ENCODE results near the gene SH3RF3.

Gene SH3RF3

GRCh38 chr2:109139865-109140396, 10.9 kb downstream of the SH3RF3 start:
- DNase-seq (ENCODE audit: low read depth), result no peak

GRCh38 chr2:109141006-109141600, 12.1 kb downstream of the SH3RF3 start:
- no peak for DNase-seq (ENCODE audit: low read depth)

- DNase-seq (ENCODE audit: low read depth), result no peak
Observed at GRCh38 chr2:109141727-109142283, 12.8 kb downstream of the SH3RF3 start.

GRCh38 chr2:109142416-109143210, 13.6 kb downstream of the SH3RF3 start:
- DNase-seq (ENCODE audit: low read depth), result no peak

- DNase-seq (ENCODE audit: low read depth), result peak; percentile 14
Observed at GRCh38 chr2:109143214-109144187, 14.5 kb downstream of the SH3RF3 start.

GRCh38 chr2:109144271-109144670, 15.3 kb downstream of the SH3RF3 start:
- DNase-seq (ENCODE audit: low read depth), result no peak

GRCh38 chr2:109144721-109145120, 15.7 kb downstream of the SH3RF3 start:
- no peak for DNase-seq (ENCODE audit: low read depth)

- DNase-seq (ENCODE audit: low read depth), result no peak
Observed at GRCh38 chr2:109145286-109145685, 16.3 kb downstream of the SH3RF3 start.

GRCh38 chr2:109147405-109147804, 18.4 kb downstream of the SH3RF3 start:
- no peak for DNase-seq (ENCODE audit: low read depth)

- DNase-seq (ENCODE audit: low read depth), result no peak
Observed at GRCh38 chr2:109148117-109148746, 19.2 kb downstream of the SH3RF3 start.

- no peak for DNase-seq (ENCODE audit: low read depth)
Observed at GRCh38 chr2:109148991-109149645, 20.1 kb downstream of the SH3RF3 start.

- DNase-seq (ENCODE audit: low read depth), result no peak
Observed at GRCh38 chr2:109150559-109150958, 21.6 kb downstream of the SH3RF3 start.

- DNase-seq (ENCODE audit: low read depth), result no peak
Observed at GRCh38 chr2:109151519-109151918, 22.5 kb downstream of the SH3RF3 start.

GRCh38 chr2:109153005-109153784, 24.2 kb downstream of the SH3RF3 start:
- no peak for DNase-seq (ENCODE audit: low read depth)

GRCh38 chr2:109153807-109154206, 24.8 kb downstream of the SH3RF3 start:
- DNase-seq (ENCODE audit: low read depth), result no peak

- DNase-seq (ENCODE audit: low read depth), result no peak
Observed at GRCh38 chr2:109154226-109154625, 25.2 kb downstream of the SH3RF3 start.

GRCh38 chr2:109155553-109156451, 26.8 kb downstream of the SH3RF3 start:
- no peak for DNase-seq (ENCODE audit: low read depth)

GRCh38 chr2:109157563-109158105, 28.6 kb downstream of the SH3RF3 start:
- no peak for DNase-seq (ENCODE audit: low read depth)

GRCh38 chr2:109158237-109158636, 29.2 kb downstream of the SH3RF3 start:
- DNase-seq (ENCODE audit: low read depth), result no peak

All from stimulated activated CD8-positive, alpha-beta memory T cell treated with anti-CD3 and anti-CD28 coated beads, Interleukin-4, amount 100 ng/mL, for 24 hours (primary cell).